OCI-LY7 (cell line): ENCODE measurements around the gene NOCT. TPM values are rescaled to one million over a fixed set of nuclear protein-coding genes. Genes with fewer than 3 reads are reported as not detected.

Experiments
- BruUV-seq: library from RNA; stranded (reverse); fragments of 400-500 nt; replicated peaks from 2 replicates; lab custom pipeline; 2021; lab: Mats Ljungman, UMichigan
- CTCF ChIA-PET: fragments of 300-600 bp; sonication (Branson Sonifier 250); formaldehyde crosslinking; loops from one replicate; lab custom pipeline; 2022; ENCODE audit warnings: antibody characterized with exemption; ENCODE audit not compliant: unreplicated experiment; lab: Charles Lee
- POLR2A ChIA-PET: fragments of 300-600 bp; sonication (Branson Sonifier 250); formaldehyde crosslinking; loops from one replicate; lab custom pipeline; 2022; ENCODE audit warnings: antibody characterized with exemption; lab: Charles Lee
- DNase-seq: peaks from one replicate; pipeline ENCODE4 v3.0.0-alpha.2; 2015; ENCODE audit warnings: low spot score
- H2AFZ ChIP-seq: fragments of 200-600 bp; sonication (generic), shearing (Covaris generic); 2 replicates; pipeline ENCODE4 v1.6.1; 2014; ENCODE audit warnings: mild to moderate bottlenecking, antibody characterized with exemption, low read length, moderate library complexity
- H3K27ac ChIP-seq: fragments of 200-600 bp; sonication (generic); 2 replicates; pipeline ENCODE4 v1.5.1; 2014; ENCODE audit warnings: mixed run types, low read depth, mild to moderate bottlenecking, moderate library complexity, low read length, inconsistent platforms; ENCODE audit not compliant: poor library complexity, severe bottlenecking
- H3K36me3 ChIP-seq: fragments of 200-600 bp; sonication (generic); 2 replicates; pipeline ENCODE4 v1.6.1; 2014; ENCODE audit warnings: mild to moderate bottlenecking, antibody characterized with exemption, low read length, moderate library complexity, mixed read lengths; ENCODE audit not compliant: insufficient read depth
- H3K4me1 ChIP-seq: fragments of 200-600 bp; sonication (generic); 2 replicates; pipeline ENCODE4 v1.5.1; 2014; ENCODE audit warnings: mild to moderate bottlenecking, low read length; ENCODE audit not compliant: insufficient read depth, poor library complexity, severe bottlenecking
- H3K4me2 ChIP-seq: fragments of 200-600 bp; sonication (generic); 2 replicates; pipeline ENCODE4 v1.6.1; 2014; ENCODE audit warnings: mild to moderate bottlenecking, low read length
- H3K4me3 ChIP-seq: fragments of 200-600 bp; sonication (generic); 2 replicates; pipeline ENCODE4 v1.5.1; 2014; ENCODE audit warnings: mild to moderate bottlenecking, low read depth, low read length; ENCODE audit not compliant: poor library complexity, severe bottlenecking
- H3K79me2 ChIP-seq: fragments of 200-600 bp; sonication (generic); 2 replicates; pipeline ENCODE4 v1.6.1; 2016; ENCODE audit warnings: low read depth, mild to moderate bottlenecking, low read length, moderate library complexity, mixed read lengths; ENCODE audit not compliant: insufficient read depth
- H3K9me2 ChIP-seq: fragments of 200-600 bp; sonication (generic); 2 replicates; pipeline ENCODE4 v1.6.1; 2016; ENCODE audit warnings: mild to moderate bottlenecking, low read length, mixed read lengths; ENCODE audit not compliant: insufficient read depth
- H3K9me3 ChIP-seq: fragments of 200-600 bp; sonication (generic); 2 replicates; pipeline ENCODE4 v1.6.1; 2014; ENCODE audit warnings: mild to moderate bottlenecking, mixed run types, low read length, mixed read lengths
- H4K20me1 ChIP-seq: fragments of 200-600 bp; sonication (generic); 2 replicates; pipeline ENCODE4 v1.6.1; 2014; ENCODE audit warnings: mild to moderate bottlenecking, antibody characterized with exemption, low read length, moderate library complexity, mixed read lengths; ENCODE audit not compliant: insufficient read depth
- EZH2phosphoT487 ChIP-seq: fragments of 200-600 bp; sonication (generic); IDR thresholded peaks from 2 replicates; pipeline ENCODE4 v1.6.1; 2018; ENCODE audit warnings: low read depth, borderline replicate concordance, mild to moderate bottlenecking, mixed run types, antibody characterized with exemption, low read length, moderate library complexity, mixed read lengths
- intact Hi-C: fragments of 100-400 bp; cut with micrococcal nuclease; formaldehyde crosslinking; loops from one replicate; pipeline ENCODE4 v1.10.0; 2022; ENCODE audit not compliant: unreplicated experiment
- total RNA-seq, 2 experiments: library from RNA; depleted of rRNA in 1 of 2; stranded (reverse); fragments of >200 nt in 1 of 2; shearing (Covaris generic) in 1 of 2; gene quantifications; 2 replicates each; pipeline ENCODE4 v1.2.3, GENCODE V29; 2014 to 2022
- TF ChIP-seq, protein P1 (sequence below): fragments of 200-600 bp; sonication (generic); conservative IDR thresholded peaks from 2 replicates; pipeline ENCODE4 v1.5.1; 2014; ENCODE audit warnings: mild to moderate bottlenecking, antibody characterized with exemption, low read length, moderate library complexity, mixed read lengths

Gene NOCT
- total RNA-seq, 2 experiments from 2014 or later: 17.8 to 22.8 TPM

- Histone ChIP-seq H3K27ac (no peak overlapping the region), H3K9me3 (no peaks in the 10 kb centered on the region), H3K79me2 (peaks cover 92% of the 10 kb centered on the region), H3K4me2 (no peak overlapping the region), H3K4me3 (no peak overlapping the region), H2AFZ (no peak overlapping the region), H3K36me3 (peaks cover 66% of the 10 kb centered on the region), H4K20me1 (peaks cover 4% of the 10 kb centered on the region; the same call in 1 of the 2 replicates), H3K4me1 (peaks cover 22% of the 10 kb centered on the region), H3K9me2 (no peaks in the 10 kb centered on the region)
- TSS peak; percentile 18 for BruUV-seq
- intact Hi-C loops: loop anchor here (10.0 kb wide), 1 partner anchor 618 kb away; no protein-coding TSS in a partner anchor
- no peak for DNase-seq
- TF ChIP-seq, protein P1, sequence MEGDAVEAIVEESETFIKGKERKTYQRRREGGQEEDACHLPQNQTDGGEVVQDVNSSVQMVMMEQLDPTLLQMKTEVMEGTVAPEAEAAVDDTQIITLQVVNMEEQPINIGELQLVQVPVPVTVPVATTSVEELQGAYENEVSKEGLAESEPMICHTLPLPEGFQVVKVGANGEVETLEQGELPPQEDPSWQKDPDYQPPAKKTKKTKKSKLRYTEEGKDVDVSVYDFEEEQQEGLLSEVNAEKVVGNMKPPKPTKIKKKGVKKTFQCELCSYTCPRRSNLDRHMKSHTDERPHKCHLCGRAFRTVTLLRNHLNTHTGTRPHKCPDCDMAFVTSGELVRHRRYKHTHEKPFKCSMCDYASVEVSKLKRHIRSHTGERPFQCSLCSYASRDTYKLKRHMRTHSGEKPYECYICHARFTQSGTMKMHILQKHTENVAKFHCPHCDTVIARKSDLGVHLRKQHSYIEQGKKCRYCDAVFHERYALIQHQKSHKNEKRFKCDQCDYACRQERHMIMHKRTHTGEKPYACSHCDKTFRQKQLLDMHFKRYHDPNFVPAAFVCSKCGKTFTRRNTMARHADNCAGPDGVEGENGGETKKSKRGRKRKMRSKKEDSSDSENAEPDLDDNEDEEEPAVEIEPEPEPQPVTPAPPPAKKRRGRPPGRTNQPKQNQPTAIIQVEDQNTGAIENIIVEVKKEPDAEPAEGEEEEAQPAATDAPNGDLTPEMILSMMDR: no peak
- TF ChIP-seq EZH2phosphoT487: no peak
- ChIA-PET CTCF (no interaction called here), POLR2A (no interaction called here)
These were observed 21.3 kb downstream of the NOCT start for GRCh38 chr4:139036885-139037284.

GRCh38 chr4:139038874-139039443 lies 23.4 kb downstream of the NOCT start:
- Histone ChIP-seq H3K4me2 (no peak overlapping the region), H3K27ac (no peak overlapping the region), H3K79me2 (peaks cover 77% of the 10 kb centered on the region), H4K20me1 (peaks cover 4% of the 10 kb centered on the region; the same call in 1 of the 2 replicates), H3K9me2 (no peaks in the 10 kb centered on the region), H3K9me3 (no peaks in the 10 kb centered on the region), H3K4me1 (peaks cover 16% of the 10 kb centered on the region), H3K4me3 (no peak overlapping the region), H2AFZ (no peak overlapping the region), H3K36me3 (peaks cover 76% of the 10 kb centered on the region)
- DNase-seq: no peak
- TF ChIP-seq, protein P1: no peak
- no peak for TF ChIP-seq EZH2phosphoT487
- intact Hi-C loops: loop anchor here (10.0 kb wide), 1 partner anchor 616 kb away; no protein-coding TSS in a partner anchor
- no TSS peak for BruUV-seq
- POLR2A ChIA-PET: interaction anchor here (0.7 to 1.3 kb wide), 4 partner anchors 9 to 23 kb away, joined by 3 to 4 read pairs (median 4); no protein-coding TSS in a partner anchor
- CTCF ChIA-PET: interaction anchor here (0.8 to 1.1 kb wide), 2 partner anchors 9 to 13 kb away, joined by 3 read pairs; no protein-coding TSS in a partner anchor

- Histone ChIP-seq H3K4me2 (no peak overlapping the region), H3K4me3 (no peak overlapping the region), H4K20me1 (peaks cover 4% of the 10 kb centered on the region; the same call in 1 of the 2 replicates), H3K79me2 (peaks cover 44% of the 10 kb centered on the region), H3K9me3 (no peaks in the 10 kb centered on the region), H3K4me1 (peaks cover 16% of the 10 kb centered on the region), H3K9me2 (no peaks in the 10 kb centered on the region), H3K36me3 (peaks cover 88% of the 10 kb centered on the region), H3K27ac (no peak overlapping the region), H2AFZ (no peak overlapping the region)
- intact Hi-C loops: no loop called here
- POLR2A ChIA-PET: interaction anchor here (0.5 to 1.8 kb wide), 4 partner anchors 10 to 38 kb away, joined by 3 to 9 read pairs (median 4); no protein-coding TSS in a partner anchor
- no TSS peak for BruUV-seq
- no peak for DNase-seq
- CTCF ChIA-PET: interaction anchor here (0.5 kb wide), 1 partner anchor 10 kb away, joined by 4 read pairs; no protein-coding TSS in a partner anchor
- no peak for TF ChIP-seq EZH2phosphoT487
- TF ChIP-seq, protein P1: no peak
These were observed 27.4 kb downstream of the NOCT start for GRCh38 chr4:139042981-139043460.
